ENCODE data around the gene FUT9.

FUT9 gene

DNA sequence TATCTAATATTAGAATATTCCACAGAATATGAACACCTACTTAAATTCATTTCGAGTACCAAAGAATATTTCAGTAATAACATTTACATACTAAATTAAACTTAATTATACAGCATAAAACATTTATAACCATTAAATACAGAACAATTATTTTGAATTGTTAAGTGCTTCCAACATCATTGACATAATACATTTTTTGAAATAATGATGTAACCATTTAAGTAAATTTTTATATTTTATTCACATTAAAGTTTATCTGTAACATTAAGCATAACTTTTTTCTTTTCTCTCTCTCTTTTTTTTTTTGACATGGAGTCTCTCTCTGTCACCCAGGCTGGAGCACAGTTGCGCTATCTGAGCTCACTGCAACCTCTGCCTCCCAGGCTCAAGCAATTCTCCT, 44.5 kb downstream of the FUT9 start:
- H3K9ac ChIP-seq (ENCODE audit: low read depth in 1 of 2, low read length in 2 of 2), result no peak overlapping the region
- no peaks in the 10 kb centered on the region for H3K27me3 ChIP-seq (ENCODE audit: control insufficient read depth in 2 of 2, insufficient read depth in 2 of 2, low read length in 2 of 2)
- no peaks in the 10 kb centered on the region for H3K9me3 ChIP-seq (ENCODE audit: control insufficient read depth in 2 of 2, low read length in 2 of 2)
- H3K4me3 ChIP-seq (ENCODE audit: low read length in 2 of 2), result no peak overlapping the region
- H3K27ac ChIP-seq (ENCODE audit: low read depth in 2 of 2, low read length in 2 of 2), result no peak overlapping the region
- no peaks in the 10 kb centered on the region for H3K36me3 ChIP-seq (ENCODE audit: control insufficient read depth in 2 of 2, insufficient read depth in 2 of 2, low read length in 2 of 2)
- H3K4me1 ChIP-seq (ENCODE audit: control insufficient read depth in 2 of 2, insufficient read depth in 2 of 2, low read length in 2 of 2), result no peaks in the 10 kb centered on the region

DNA sequence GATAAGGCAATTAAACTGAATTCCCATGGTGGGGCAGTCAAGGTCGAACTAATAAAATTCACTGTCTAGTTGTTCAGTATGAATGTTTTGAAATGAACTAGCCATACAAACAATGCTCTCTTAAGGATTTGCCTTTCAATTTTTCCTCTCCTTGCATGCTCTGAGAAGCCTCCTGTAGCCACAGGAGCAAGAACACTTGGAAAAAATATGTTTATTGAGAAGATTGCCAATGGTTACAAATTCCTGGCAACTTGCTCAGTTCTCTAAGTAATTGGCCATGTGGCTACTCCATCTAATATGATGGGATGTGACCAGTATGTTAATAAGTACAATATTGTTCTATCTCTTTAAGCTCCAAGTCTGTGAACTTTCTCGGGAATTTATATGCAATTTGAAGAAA, 49.4 kb downstream of the FUT9 start:
- no peak overlapping the region for H3K9ac ChIP-seq (ENCODE audit: low read depth in 1 of 2, low read length in 2 of 2)
- H3K4me3 ChIP-seq (ENCODE audit: low read length in 2 of 2), result no peak overlapping the region
- H3K4me1 ChIP-seq (ENCODE audit: control insufficient read depth in 2 of 2, insufficient read depth in 2 of 2, low read length in 2 of 2), result no peaks in the 10 kb centered on the region
- H3K27ac ChIP-seq (ENCODE audit: low read depth in 2 of 2, low read length in 2 of 2), result no peak overlapping the region
- H3K36me3 ChIP-seq (ENCODE audit: control insufficient read depth in 2 of 2, insufficient read depth in 2 of 2, low read length in 2 of 2), result no peaks in the 10 kb centered on the region
- H3K27me3 ChIP-seq (ENCODE audit: control insufficient read depth in 2 of 2, insufficient read depth in 2 of 2, low read length in 2 of 2), result no peaks in the 10 kb centered on the region
- no peaks in the 10 kb centered on the region for H3K9me3 ChIP-seq (ENCODE audit: control insufficient read depth in 2 of 2, low read length in 2 of 2)

DNA sequence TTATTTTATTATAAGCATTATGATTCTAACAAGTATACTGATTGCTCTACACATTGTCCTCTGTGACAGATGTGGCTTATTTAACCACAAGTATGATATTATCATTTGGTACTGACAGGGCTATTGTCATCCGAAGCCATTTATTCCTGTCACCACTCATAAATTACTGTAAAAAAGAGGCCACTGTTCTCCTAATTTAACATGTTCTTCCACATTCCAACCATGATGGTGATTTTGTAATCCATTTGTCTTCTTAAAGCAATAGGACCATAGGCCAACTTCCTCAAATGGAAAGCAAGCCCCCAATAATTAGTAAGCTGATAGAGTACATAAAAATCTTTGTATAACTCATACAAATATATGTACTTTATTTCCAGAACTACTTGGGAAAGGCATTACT, 50.6 kb downstream of the FUT9 start:
- Histone ChIP-seq H3K9ac (ENCODE audit: low read depth in 1 of 2, low read length in 2 of 2) (no peak overlapping the region), H3K27ac (ENCODE audit: low read depth in 2 of 2, low read length in 2 of 2) (no peak overlapping the region), H3K4me1 (ENCODE audit: control insufficient read depth in 2 of 2, insufficient read depth in 2 of 2, low read length in 2 of 2) (no peaks in the 10 kb centered on the region), H3K4me3 (ENCODE audit: low read length in 2 of 2) (no peak overlapping the region), H3K36me3 (ENCODE audit: control insufficient read depth in 2 of 2, insufficient read depth in 2 of 2, low read length in 2 of 2) (no peaks in the 10 kb centered on the region), H3K9me3 (ENCODE audit: control insufficient read depth in 2 of 2, low read length in 2 of 2) (no peaks in the 10 kb centered on the region), H3K27me3 (ENCODE audit: control insufficient read depth in 2 of 2, insufficient read depth in 2 of 2, low read length in 2 of 2) (no peaks in the 10 kb centered on the region)

DNA sequence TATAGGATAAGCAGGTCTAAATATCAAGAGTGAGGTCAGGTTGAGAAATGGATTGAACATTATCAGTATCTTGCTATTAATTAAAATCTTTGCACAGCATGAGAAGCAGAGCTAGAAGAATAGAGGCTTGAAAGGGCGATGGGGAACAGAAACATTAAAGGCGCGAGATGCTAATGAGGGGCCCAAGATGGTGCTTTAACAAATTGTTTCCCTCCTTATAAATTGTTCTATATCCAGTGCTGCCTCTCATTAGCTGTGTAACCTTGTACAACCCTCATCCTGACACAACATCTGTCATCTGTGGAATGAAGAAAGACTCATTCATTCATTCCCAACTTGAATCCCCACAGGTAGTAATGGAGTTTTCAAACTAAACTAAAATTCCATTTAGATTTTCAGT, 57.8 kb downstream of the FUT9 start:
- no peak overlapping the region for H3K9ac ChIP-seq (ENCODE audit: low read depth in 1 of 2, low read length in 2 of 2)
- no peaks in the 10 kb centered on the region for H3K27me3 ChIP-seq (ENCODE audit: control insufficient read depth in 2 of 2, insufficient read depth in 2 of 2, low read length in 2 of 2)
- H3K4me3 ChIP-seq (ENCODE audit: low read length in 2 of 2), result no peak overlapping the region
- H3K36me3 ChIP-seq (ENCODE audit: control insufficient read depth in 2 of 2, insufficient read depth in 2 of 2, low read length in 2 of 2), result no peaks in the 10 kb centered on the region
- no peaks in the 10 kb centered on the region for H3K4me1 ChIP-seq (ENCODE audit: control insufficient read depth in 2 of 2, insufficient read depth in 2 of 2, low read length in 2 of 2)
- H3K9me3 ChIP-seq (ENCODE audit: control insufficient read depth in 2 of 2, low read length in 2 of 2), result no peaks in the 10 kb centered on the region
- no peak overlapping the region for H3K27ac ChIP-seq (ENCODE audit: low read depth in 2 of 2, low read length in 2 of 2)

DNA sequence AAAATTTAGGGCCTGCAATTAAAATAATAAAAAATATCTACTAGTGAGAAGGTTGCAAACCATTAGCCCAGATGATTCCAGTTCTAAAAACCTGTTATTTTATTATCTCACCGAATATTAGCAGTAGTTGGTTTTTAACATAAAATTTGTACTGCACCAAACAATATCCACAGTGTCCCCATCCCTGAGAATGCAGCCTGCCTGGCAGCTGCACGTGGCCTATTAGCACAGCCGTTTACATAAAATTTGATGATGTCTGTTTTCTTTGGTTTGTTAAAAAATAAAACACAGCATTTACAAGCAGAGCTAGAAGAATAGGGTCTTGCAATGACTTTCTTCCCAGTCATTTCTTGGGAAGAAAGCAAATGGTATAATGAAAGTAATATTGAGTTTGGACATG, 58.2 kb downstream of the FUT9 start:
- no peaks in the 10 kb centered on the region for H3K36me3 ChIP-seq (ENCODE audit: control insufficient read depth in 2 of 2, insufficient read depth in 2 of 2, low read length in 2 of 2)
- no peaks in the 10 kb centered on the region for H3K9me3 ChIP-seq (ENCODE audit: control insufficient read depth in 2 of 2, low read length in 2 of 2)
- H3K4me1 ChIP-seq (ENCODE audit: control insufficient read depth in 2 of 2, insufficient read depth in 2 of 2, low read length in 2 of 2), result no peaks in the 10 kb centered on the region
- H3K4me3 ChIP-seq (ENCODE audit: low read length in 2 of 2), result no peak overlapping the region
- H3K9ac ChIP-seq (ENCODE audit: low read depth in 1 of 2, low read length in 2 of 2), result no peak overlapping the region
- no peak overlapping the region for H3K27ac ChIP-seq (ENCODE audit: low read depth in 2 of 2, low read length in 2 of 2)
- H3K27me3 ChIP-seq (ENCODE audit: control insufficient read depth in 2 of 2, insufficient read depth in 2 of 2, low read length in 2 of 2), result no peaks in the 10 kb centered on the region

DNA sequence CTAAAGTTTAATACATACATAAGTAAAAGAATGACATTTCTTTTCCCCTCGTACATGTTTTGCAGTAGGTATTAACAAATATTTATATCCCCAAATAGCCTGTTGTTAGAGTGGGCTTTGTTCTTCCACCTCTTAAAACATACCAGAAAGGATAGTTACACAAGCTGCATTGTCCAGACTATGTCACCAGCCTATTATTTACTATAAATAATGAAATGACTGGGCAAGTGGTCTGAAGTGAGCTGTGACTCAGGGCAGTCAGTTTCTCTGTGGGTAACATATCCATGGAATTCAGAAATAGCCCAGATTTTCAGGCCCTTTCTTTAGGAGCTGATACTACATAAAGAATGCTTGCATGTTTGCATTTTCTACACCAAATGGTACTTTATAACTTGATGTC, 60.1 kb downstream of the FUT9 start:
- H3K9ac ChIP-seq (ENCODE audit: low read depth in 1 of 2, low read length in 2 of 2), result no peak overlapping the region
- H3K27me3 ChIP-seq (ENCODE audit: control insufficient read depth in 2 of 2, insufficient read depth in 2 of 2, low read length in 2 of 2), result no peaks in the 10 kb centered on the region

DNA sequence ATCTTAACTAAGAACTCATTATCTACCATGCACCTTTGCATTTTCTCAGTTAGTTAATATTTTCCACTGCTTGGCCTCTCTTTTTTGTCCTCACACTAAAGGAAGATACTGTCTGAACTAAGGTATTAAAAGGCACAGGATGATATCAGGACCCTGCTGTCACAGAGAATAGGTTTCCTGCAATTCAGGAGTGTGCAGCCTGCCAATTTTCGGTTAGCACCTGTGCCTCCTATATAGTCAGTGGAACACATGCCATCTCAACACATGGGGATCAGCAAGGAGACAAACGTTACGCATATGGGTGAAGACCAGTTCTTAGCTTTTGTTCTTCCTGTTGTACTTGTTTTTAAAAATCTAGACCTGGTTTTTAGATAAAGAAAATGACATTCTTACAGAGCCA, 71.0 kb downstream of the FUT9 start:
- H3K27me3 ChIP-seq (ENCODE audit: control insufficient read depth in 2 of 2, insufficient read depth in 2 of 2, low read length in 2 of 2), result no peaks in the 10 kb centered on the region
- no peak overlapping the region for H3K9ac ChIP-seq (ENCODE audit: low read depth in 1 of 2, low read length in 2 of 2)
- no peaks in the 10 kb centered on the region for H3K36me3 ChIP-seq (ENCODE audit: control insufficient read depth in 2 of 2, insufficient read depth in 2 of 2, low read length in 2 of 2)
- H3K27ac ChIP-seq (ENCODE audit: low read depth in 2 of 2, low read length in 2 of 2), result no peak overlapping the region
- no peaks in the 10 kb centered on the region for H3K4me1 ChIP-seq (ENCODE audit: control insufficient read depth in 2 of 2, insufficient read depth in 2 of 2, low read length in 2 of 2)
- no peaks in the 10 kb centered on the region for H3K9me3 ChIP-seq (ENCODE audit: control insufficient read depth in 2 of 2, low read length in 2 of 2)
- no peak overlapping the region for H3K4me3 ChIP-seq (ENCODE audit: low read length in 2 of 2)

More for the DNA sequence above, 60.1 kb downstream of the FUT9 start:
- no peaks in the 10 kb centered on the region for H3K36me3 ChIP-seq (ENCODE audit: control insufficient read depth in 2 of 2, insufficient read depth in 2 of 2, low read length in 2 of 2)
- H3K4me1 ChIP-seq (ENCODE audit: control insufficient read depth in 2 of 2, insufficient read depth in 2 of 2, low read length in 2 of 2), result no peaks in the 10 kb centered on the region
- H3K4me3 ChIP-seq (ENCODE audit: low read length in 2 of 2), result no peak overlapping the region
- H3K27ac ChIP-seq (ENCODE audit: low read depth in 2 of 2, low read length in 2 of 2), result no peak overlapping the region
- no peaks in the 10 kb centered on the region for H3K9me3 ChIP-seq (ENCODE audit: control insufficient read depth in 2 of 2, low read length in 2 of 2)

DNA sequence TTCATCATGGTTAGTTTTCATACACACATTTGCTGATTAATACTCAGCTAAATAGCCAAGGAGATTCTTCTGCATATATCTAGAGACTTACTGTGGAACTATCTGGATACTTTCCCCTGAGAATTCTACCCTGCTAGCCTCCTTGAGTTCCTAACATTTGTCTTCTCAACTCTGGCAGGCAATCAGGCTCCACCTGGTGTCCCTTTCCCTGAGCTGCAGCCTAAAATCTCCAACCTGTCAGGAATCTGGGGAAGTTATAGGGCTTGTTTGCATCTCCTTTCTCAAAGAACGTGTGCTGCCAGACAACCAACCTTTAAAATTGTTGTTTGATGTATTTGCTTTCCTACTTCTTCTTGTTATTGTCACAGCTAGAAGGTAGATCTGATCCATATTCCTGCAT, 73.4 kb downstream of the FUT9 start:
- no peaks in the 10 kb centered on the region for H3K27me3 ChIP-seq (ENCODE audit: control insufficient read depth in 2 of 2, insufficient read depth in 2 of 2, low read length in 2 of 2)
- no peaks in the 10 kb centered on the region for H3K4me1 ChIP-seq (ENCODE audit: control insufficient read depth in 2 of 2, insufficient read depth in 2 of 2, low read length in 2 of 2)
- no peaks in the 10 kb centered on the region for H3K36me3 ChIP-seq (ENCODE audit: control insufficient read depth in 2 of 2, insufficient read depth in 2 of 2, low read length in 2 of 2)
- H3K4me3 ChIP-seq (ENCODE audit: low read length in 2 of 2), result no peak overlapping the region
- no peaks in the 10 kb centered on the region for H3K9me3 ChIP-seq (ENCODE audit: control insufficient read depth in 2 of 2, low read length in 2 of 2)
- no peak overlapping the region for H3K27ac ChIP-seq (ENCODE audit: low read depth in 2 of 2, low read length in 2 of 2)
- H3K9ac ChIP-seq (ENCODE audit: low read depth in 1 of 2, low read length in 2 of 2), result no peak overlapping the region

DNA sequence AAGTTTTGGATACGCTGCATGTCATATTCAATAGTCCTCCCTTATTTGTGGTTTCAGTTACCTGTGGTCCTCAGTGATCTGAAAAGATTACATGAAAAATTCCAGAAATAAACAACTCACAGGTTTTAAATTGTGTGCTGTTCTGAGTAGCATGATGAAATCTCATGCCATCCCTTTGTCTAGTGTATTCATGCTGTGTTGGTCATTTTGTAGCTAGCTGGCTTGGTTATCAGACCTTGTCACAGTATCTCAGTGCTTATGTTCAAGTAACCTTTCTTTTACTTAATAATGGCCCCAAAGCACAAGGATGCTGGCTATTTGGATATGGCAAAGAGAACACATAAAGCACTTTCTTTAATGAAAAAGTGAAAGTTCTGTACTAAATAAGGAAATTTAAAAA, 78.3 kb downstream of the FUT9 start:
- H3K27me3 ChIP-seq (ENCODE audit: control insufficient read depth in 2 of 2, insufficient read depth in 2 of 2, low read length in 2 of 2), result no peaks in the 10 kb centered on the region
- H3K9ac ChIP-seq (ENCODE audit: low read depth in 1 of 2, low read length in 2 of 2), result no peak overlapping the region
- no peak overlapping the region for H3K4me3 ChIP-seq (ENCODE audit: low read length in 2 of 2)
- H3K9me3 ChIP-seq (ENCODE audit: control insufficient read depth in 2 of 2, low read length in 2 of 2), result no peaks in the 10 kb centered on the region
- H3K4me1 ChIP-seq (ENCODE audit: control insufficient read depth in 2 of 2, insufficient read depth in 2 of 2, low read length in 2 of 2), result no peaks in the 10 kb centered on the region
- H3K36me3 ChIP-seq (ENCODE audit: control insufficient read depth in 2 of 2, insufficient read depth in 2 of 2, low read length in 2 of 2), result no peaks in the 10 kb centered on the region
- no peak overlapping the region for H3K27ac ChIP-seq (ENCODE audit: low read depth in 2 of 2, low read length in 2 of 2)

DNA sequence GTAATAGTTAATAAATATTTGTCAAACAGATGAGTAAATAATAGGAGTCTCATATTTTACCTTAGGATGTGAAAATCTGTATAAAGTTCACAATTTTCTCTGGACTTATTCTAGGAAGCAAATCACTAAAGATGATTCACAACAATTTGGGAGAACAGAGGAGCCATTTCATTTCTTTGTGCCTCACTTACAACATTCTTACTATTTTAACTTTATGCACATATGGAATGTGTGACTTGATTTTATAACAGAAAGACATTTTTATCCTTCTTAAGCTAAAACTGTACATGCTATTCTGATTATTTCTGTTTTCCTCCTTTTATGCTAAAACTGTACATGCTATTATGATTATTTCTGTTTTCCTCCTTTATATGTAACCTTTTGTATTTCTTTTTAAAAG, 83.3 kb downstream of the FUT9 start:
- no peak overlapping the region for H3K9ac ChIP-seq (ENCODE audit: low read depth in 1 of 2, low read length in 2 of 2)
- H3K36me3 ChIP-seq (ENCODE audit: control insufficient read depth in 2 of 2, insufficient read depth in 2 of 2, low read length in 2 of 2), result no peaks in the 10 kb centered on the region
- H3K9me3 ChIP-seq (ENCODE audit: control insufficient read depth in 2 of 2, low read length in 2 of 2), result no peaks in the 10 kb centered on the region
- no peak overlapping the region for H3K4me3 ChIP-seq (ENCODE audit: low read length in 2 of 2)
- H3K4me1 ChIP-seq (ENCODE audit: control insufficient read depth in 2 of 2, insufficient read depth in 2 of 2, low read length in 2 of 2), result no peaks in the 10 kb centered on the region
- no peak overlapping the region for H3K27ac ChIP-seq (ENCODE audit: low read depth in 2 of 2, low read length in 2 of 2)
- H3K27me3 ChIP-seq (ENCODE audit: control insufficient read depth in 2 of 2, insufficient read depth in 2 of 2, low read length in 2 of 2), result no peaks in the 10 kb centered on the region

DNA sequence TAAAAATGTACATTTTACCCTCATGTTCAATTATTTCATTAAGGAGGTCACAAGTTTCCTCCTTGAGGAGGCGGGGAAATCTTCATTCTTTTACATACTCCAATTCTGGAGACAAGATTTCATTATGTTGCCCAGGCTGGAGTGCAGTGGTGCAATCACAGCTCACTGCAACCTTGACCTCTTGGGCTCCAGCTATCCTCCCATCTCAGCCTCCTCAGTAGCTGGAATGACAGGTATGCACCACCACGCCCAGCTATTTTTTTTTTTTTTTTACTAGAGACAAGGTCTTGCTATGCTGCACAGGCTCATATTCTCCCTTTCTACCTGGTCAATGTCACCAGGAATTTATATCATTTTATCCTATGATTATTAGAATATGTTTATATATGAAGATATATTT, 85.8 kb downstream of the FUT9 start:
- Histone ChIP-seq H3K9ac (ENCODE audit: low read depth in 1 of 2, low read length in 2 of 2) (no peak overlapping the region), H3K4me1 (ENCODE audit: control insufficient read depth in 2 of 2, insufficient read depth in 2 of 2, low read length in 2 of 2) (no peaks in the 10 kb centered on the region), H3K27me3 (ENCODE audit: control insufficient read depth in 2 of 2, insufficient read depth in 2 of 2, low read length in 2 of 2) (no peaks in the 10 kb centered on the region), H3K36me3 (ENCODE audit: control insufficient read depth in 2 of 2, insufficient read depth in 2 of 2, low read length in 2 of 2) (no peaks in the 10 kb centered on the region), H3K4me3 (ENCODE audit: low read length in 2 of 2) (no peak overlapping the region), H3K27ac (ENCODE audit: low read depth in 2 of 2, low read length in 2 of 2) (no peak overlapping the region), H3K9me3 (ENCODE audit: control insufficient read depth in 2 of 2, low read length in 2 of 2) (no peaks in the 10 kb centered on the region)

All from mucosa of rectum (tissue), 2 donors.